Amniotic epithelial cell (primary cell): ENCODE results near the gene ACACA.

ENCODE experiments used
- DNase-seq: peaks from one replicate; pipeline ENCODE4 v3.0.0-alpha.2; 2010; ENCODE audit warnings: low read depth

Gene ACACA

GRCh38 chr17:37292429-37293139, 114.1 kb downstream of the ACACA start:
- no peak for DNase-seq

GRCh38 chr17:37291351-37291750, 115.3 kb downstream of the ACACA start:
- DNase-seq, result no peak

GRCh38 chr17:37286430-37286829, 120.2 kb downstream of the ACACA start:
- no peak for DNase-seq

- no peak for DNase-seq
These were observed 122.4 kb downstream of the ACACA start for GRCh38 chr17:37284191-37284590.

GRCh38 chr17:37283414-37283961, 123.1 kb downstream of the ACACA start:
- peak; percentile 37 for DNase-seq

- DNase-seq, result peak; percentile 56
These were observed 125.8 kb downstream of the ACACA start for GRCh38 chr17:37280841-37281240.

GRCh38 chr17:37278247-37278894, 128.3 kb downstream of the ACACA start:
- DNase-seq, result no peak

GRCh38 chr17:37276475-37276874, 130.2 kb downstream of the ACACA start:
- DNase-seq, result peak; percentile 52

- no peak for DNase-seq
These were observed 132.2 kb downstream of the ACACA start for GRCh38 chr17:37274461-37274860.

- peak; percentile 99 for DNase-seq
These were observed 133.1 kb downstream of the ACACA start for GRCh38 chr17:37273409-37274051.

GRCh38 chr17:37265446-37266173, 141.0 kb downstream of the ACACA start:
- no peak for DNase-seq

GRCh38 chr17:37261286-37261685, 145.3 kb downstream of the ACACA start:
- DNase-seq, result peak; percentile 63

- DNase-seq, result peak; percentile 82
These were observed 147.5 kb downstream of the ACACA start for GRCh38 chr17:37259030-37259735.

- no peak for DNase-seq
These were observed 150.0 kb downstream of the ACACA start for GRCh38 chr17:37256627-37257026.

GRCh38 chr17:37255432-37255831, 151.2 kb downstream of the ACACA start:
- DNase-seq, result no peak

GRCh38 chr17:37247825-37248224, 158.8 kb downstream of the ACACA start:
- DNase-seq, result no peak

GRCh38 chr17:37246085-37246484, 160.6 kb downstream of the ACACA start:
- DNase-seq, result no peak

- DNase-seq, result no peak
These were observed 166.3 kb downstream of the ACACA start for GRCh38 chr17:37240381-37240780.

GRCh38 chr17:37239690-37240334, 166.8 kb downstream of the ACACA start:
- peak; percentile 88 for DNase-seq

GRCh38 chr17:37234106-37234505, 172.5 kb downstream of the ACACA start:
- no peak for DNase-seq

GRCh38 chr17:37233036-37233435, 173.6 kb downstream of the ACACA start:
- no peak for DNase-seq
